ENCODE measurements around the gene SSMEM1. TPM values are rescaled to one million over a fixed set of nuclear protein-coding genes. Genes with fewer than 3 reads are reported as not detected.

SSMEM1 gene
- total RNA-seq, 1 donor from 2014 or later = not detected

- Mint-ChIP-seq H3K27ac (no peak overlapping the region), H3K9me3 (no peaks in the 10 kb centered on the region), H3K4me3 (no peak overlapping the region), H3K4me1 (no peaks in the 10 kb centered on the region), H3K36me3 (peaks cover 47% of the 10 kb centered on the region), H3K27me3 (ENCODE audit: insufficient read depth, low read depth) (peaks cover 2% of the 10 kb centered on the region)
- no peaks in the 10 kb centered on the region for H3F3A ChIP-seq (ENCODE audit: low read depth)
- TF ChIP-seq EZH2 (IDR thresholded peaks at IDR 0.05) (no peak), EZH2phosphoT487 (IDR thresholded peaks at IDR 0.05) (no peak)
- TF ChIP-seq, protein P1, sequence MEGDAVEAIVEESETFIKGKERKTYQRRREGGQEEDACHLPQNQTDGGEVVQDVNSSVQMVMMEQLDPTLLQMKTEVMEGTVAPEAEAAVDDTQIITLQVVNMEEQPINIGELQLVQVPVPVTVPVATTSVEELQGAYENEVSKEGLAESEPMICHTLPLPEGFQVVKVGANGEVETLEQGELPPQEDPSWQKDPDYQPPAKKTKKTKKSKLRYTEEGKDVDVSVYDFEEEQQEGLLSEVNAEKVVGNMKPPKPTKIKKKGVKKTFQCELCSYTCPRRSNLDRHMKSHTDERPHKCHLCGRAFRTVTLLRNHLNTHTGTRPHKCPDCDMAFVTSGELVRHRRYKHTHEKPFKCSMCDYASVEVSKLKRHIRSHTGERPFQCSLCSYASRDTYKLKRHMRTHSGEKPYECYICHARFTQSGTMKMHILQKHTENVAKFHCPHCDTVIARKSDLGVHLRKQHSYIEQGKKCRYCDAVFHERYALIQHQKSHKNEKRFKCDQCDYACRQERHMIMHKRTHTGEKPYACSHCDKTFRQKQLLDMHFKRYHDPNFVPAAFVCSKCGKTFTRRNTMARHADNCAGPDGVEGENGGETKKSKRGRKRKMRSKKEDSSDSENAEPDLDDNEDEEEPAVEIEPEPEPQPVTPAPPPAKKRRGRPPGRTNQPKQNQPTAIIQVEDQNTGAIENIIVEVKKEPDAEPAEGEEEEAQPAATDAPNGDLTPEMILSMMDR (IDR thresholded peaks at IDR 0.05) = no peak
- H3K36me3 ChIP-seq = peaks cover 44% of the 10 kb centered on the region
- H2AFZ ChIP-seq (replicated peaks) = no peak overlapping the region
- no peak overlapping the region for H3K4me3 ChIP-seq
- H3K27ac ChIP-seq = no peak overlapping the region
- H3K79me2 ChIP-seq (ENCODE audit: low read depth) = peaks cover 7% of the 10 kb centered on the region
- no peak overlapping the region for H3K4me2 ChIP-seq
- no peak overlapping the region for H3K9ac ChIP-seq
- H3K27me3 ChIP-seq = no peaks in the 10 kb centered on the region
- DNase-seq (ENCODE audit: low spot score) = no peak
- H3K9me3 ChIP-seq (ENCODE audit: low read depth) = no peaks in the 10 kb centered on the region
- H4K20me1 ChIP-seq (ENCODE audit: low read depth) = no peaks in the 10 kb centered on the region
- H3K4me1 ChIP-seq = no peaks in the 10 kb centered on the region
Observed at GRCh38 chr7:130197094-130197493, 10.6 kb upstream of the SSMEM1 start.

DNA sequence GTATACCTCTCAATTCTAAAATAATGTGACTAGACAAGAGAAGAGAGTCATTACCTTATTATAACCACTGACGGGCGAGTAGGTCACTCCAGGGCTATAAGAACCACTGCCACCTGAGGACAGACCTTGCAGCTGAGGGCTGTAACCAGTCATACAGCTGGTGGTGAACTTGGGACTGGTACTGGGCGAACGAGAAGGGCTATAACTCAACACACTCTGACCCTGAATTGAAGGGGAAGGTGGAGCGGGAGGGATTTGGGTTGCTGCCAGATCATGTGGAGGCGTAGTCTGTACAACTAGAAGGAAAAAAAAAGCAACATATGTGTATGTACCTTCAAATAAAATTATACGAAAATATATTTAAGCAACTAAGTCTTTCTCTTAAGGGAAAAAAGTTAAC is 5.9 kb upstream of the SSMEM1 start:
- Mint-ChIP-seq H3K4me3 (no peak overlapping the region), H3K27me3 (ENCODE audit: insufficient read depth, low read depth) (peaks cover 5% of the 10 kb centered on the region), H3K27ac (no peak overlapping the region), H3K4me1 (peaks cover 25% of the 10 kb centered on the region), H3K9me3 (no peaks in the 10 kb centered on the region), H3K36me3 (peaks cover 37% of the 10 kb centered on the region)
- peaks cover 8% of the 10 kb centered on the region for H3F3A ChIP-seq (ENCODE audit: low read depth)
- DNase-seq (ENCODE audit: low spot score) = no peak
- no peak overlapping the region for H3K27ac ChIP-seq
- H3K27me3 ChIP-seq = no peaks in the 10 kb centered on the region
- H4K20me1 ChIP-seq (ENCODE audit: low read depth) = no peaks in the 10 kb centered on the region
- H3K9ac ChIP-seq = no peak overlapping the region
- H3K79me2 ChIP-seq (ENCODE audit: low read depth) = peaks cover 31% of the 10 kb centered on the region
- H3K4me2 ChIP-seq = no peak overlapping the region
- no peaks in the 10 kb centered on the region for H3K9me3 ChIP-seq (ENCODE audit: low read depth)
- peaks cover 10% of the 10 kb centered on the region for H3K4me1 ChIP-seq
- no peak for TF ChIP-seq EZH2 (IDR thresholded peaks at IDR 0.05)
- no peak for TF ChIP-seq EZH2phosphoT487 (IDR thresholded peaks at IDR 0.05)
- TF ChIP-seq, protein P1 (IDR thresholded peaks at IDR 0.05) = no peak
- no peak overlapping the region for H3K4me3 ChIP-seq
- peaks cover 44% of the 10 kb centered on the region for H3K36me3 ChIP-seq
- no peak overlapping the region for H2AFZ ChIP-seq (replicated peaks)

DNA sequence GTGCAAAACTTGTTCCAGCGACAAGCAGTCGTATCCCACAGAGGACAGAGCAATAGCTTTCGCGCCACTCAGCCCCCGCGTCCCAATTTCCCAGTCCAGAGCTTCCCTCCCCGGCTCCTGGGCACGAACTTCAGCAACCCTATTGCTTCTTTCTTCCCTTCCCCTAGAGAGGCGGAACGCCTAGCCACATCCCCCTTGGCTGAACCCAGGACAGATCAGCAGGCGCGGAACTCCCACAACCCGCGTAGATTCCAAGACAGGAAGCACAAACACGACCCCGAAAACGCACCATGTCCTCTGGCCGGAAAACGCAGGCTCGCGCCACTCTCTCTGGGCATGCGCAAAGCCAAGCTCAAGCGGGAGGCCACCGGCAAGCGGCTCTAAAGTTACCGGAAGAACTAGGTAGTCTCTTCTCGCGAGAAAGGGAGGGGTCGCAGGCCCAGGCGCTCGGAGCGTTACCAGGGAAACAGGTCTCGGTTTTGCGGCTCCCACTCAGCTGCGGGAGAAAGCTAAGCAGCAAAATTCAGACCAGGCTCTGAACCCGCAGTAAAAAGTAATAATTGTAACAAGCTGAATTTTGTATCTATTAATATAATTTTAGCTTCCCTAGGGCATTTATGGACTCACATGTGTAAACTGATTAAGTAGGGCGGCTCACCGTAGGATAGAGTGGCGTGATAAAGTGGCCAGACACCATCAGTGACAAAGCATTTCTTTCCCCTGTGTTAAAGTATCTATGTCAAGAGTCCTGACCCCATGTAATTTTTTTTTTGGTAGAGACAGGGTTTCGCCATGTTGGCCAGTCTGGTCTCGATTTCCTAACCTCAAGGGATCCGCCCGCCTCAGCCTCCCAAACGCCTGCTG is 2.3 kb upstream of the SSMEM1 start, which contains the start of gene TMEM209:
Gene TMEM209 (minus strand): TSS at position 323 of the 864 bp plus-strand sequence. CDS start 31 bp downstream, at position 292.
- no peaks in the 10 kb centered on the region for H3K9me3 Mint-ChIP-seq
- Histone ChIP-seq H3K79me2 (ENCODE audit: low read depth) (peaks cover 28% of the 10 kb centered on the region), H2AFZ (replicated peaks) (peak within 1 kb of the TSS; percentile 90), H3K9ac (peak within 1 kb of the TSS; percentile 98), H3K9me3 (ENCODE audit: low read depth) (no peaks in the 10 kb centered on the region), H3K27me3 (no peaks in the 10 kb centered on the region), H3K4me1 (peaks cover 12% of the 10 kb centered on the region), H3F3A (ENCODE audit: low read depth) (peaks cover 8% of the 10 kb centered on the region), H3K27ac (peak within 1 kb of the TSS; percentile 97), H3K4me2 (peak within 1 kb of the TSS; percentile 87), H3K36me3 (peaks cover 29% of the 10 kb centered on the region), H3K4me3 (peak within 1 kb of the TSS; percentile 86), H4K20me1 (ENCODE audit: low read depth) (no peaks in the 10 kb centered on the region)
- peaks cover 33% of the 10 kb centered on the region for H3K4me1 Mint-ChIP-seq
- peaks cover 22% of the 10 kb centered on the region for H3K36me3 Mint-ChIP-seq
- peak within 1 kb of the TSS; percentile 99 for H3K4me3 Mint-ChIP-seq
- H3K27me3 Mint-ChIP-seq (ENCODE audit: insufficient read depth, low read depth) = peaks cover 5% of the 10 kb centered on the region
- DNase-seq (ENCODE audit: low spot score) = peak; percentile 99
- H3K27ac Mint-ChIP-seq = peak within 1 kb of the TSS; percentile 99
- TF ChIP-seq EZH2 (IDR thresholded peaks at IDR 0.05) (no peak), EZH2phosphoT487 (IDR thresholded peaks at IDR 0.05) (no peak)
- TF ChIP-seq, protein P1 (IDR thresholded peaks at IDR 0.05) = no peak

Measured in neural progenitor cell (in vitro differentiated cells).